C1 segment of cervical spinal cord (tissue), 14 donors: ENCODE data around the gene MCM9.
A peak's percentile ranks its signal among the peaks of the same experiment; 100 is the strongest.

Source experiments
- DNase-seq, 14 donors: peaks; one replicate each; lab custom pipeline; 2025; lab: John Stamatoyannopoulos, UW

Gene MCM9

DNA sequence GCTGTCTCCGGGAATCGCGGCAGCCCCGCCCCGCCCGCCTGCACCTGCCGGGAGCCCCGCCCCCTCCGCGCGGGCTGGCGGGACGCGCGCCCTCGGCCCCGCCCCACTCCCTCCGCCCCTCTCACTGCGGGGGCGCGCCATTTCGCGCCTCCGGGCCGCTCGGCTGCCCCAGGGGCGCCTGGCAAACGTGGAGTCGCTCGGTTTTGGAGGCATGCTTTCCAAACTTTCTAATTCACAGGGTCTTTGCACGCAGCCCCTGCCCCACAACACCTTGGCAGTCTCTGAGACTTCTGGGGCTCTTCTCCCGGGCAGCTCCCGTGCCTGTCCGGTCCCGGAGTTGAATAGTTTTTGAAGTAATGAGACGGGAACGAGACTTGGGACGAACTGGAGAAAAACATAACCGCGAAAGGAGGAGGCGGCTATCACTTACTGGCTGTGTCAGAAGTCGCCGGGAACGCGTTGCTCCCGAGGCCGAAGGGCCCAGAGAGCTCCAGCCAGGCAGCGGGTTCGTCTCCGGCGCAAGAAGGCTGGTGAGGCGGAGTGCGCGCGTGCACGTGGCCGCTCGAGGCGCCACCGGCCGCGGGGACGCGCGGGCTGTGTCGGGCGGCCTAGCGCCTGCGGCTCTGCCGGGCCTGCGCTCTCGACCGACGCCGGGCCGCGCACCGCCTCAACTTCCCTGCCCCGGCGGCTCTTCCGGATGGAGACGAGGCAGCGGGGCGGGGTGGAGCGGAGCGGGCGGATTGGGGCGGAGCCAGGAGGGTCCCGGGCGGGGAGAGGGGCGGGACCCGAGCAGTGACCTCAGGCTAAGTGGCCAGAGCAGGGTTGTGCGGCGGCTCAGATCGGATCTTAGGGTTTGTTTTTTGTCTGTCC, at the start of gene MCM9:
MCM9 (minus strand) TSS at position 699 of the 870 bp plus-strand sequence. CDS start 3,436 bp downstream, outside the sequence.
- peak; percentile 4 to 91 (median 80) for DNase-seq

DNA sequence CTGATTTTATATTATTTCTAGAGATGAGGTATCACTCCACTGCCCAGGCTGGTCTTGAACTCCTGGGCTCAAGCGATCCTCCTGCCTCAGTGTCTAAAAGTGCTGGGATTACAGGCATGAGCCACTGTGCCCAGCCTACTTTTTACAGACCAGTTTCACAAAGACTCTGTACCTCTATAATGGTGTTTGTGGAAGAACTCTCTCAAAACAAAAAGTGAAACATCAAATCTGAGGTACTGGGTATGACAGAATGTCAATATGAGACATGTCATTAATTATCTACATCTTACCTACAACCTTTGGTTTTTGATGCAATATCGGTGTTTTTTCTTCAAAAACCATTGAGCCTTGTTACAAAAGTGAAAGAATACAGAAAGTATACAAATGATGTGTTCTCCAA, 49.4 kb upstream of the MCM9 start:
- no peak for DNase-seq

DNA sequence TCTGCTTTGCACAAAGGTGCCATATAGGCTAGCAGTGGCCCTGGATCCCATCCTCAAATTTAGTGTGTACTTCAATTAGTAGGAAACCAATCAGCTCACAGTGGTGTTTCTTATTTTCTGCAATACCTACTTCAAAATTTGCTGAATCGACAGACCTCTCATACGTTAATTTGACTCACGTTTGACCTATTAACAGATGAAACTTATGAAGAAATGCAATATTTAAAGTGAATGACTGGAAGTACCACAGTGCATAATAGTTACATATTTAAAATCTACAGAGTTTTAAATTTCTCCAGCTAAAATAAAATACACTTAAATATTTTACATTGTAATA, 47.6 kb upstream of the MCM9 start:
- no peak for DNase-seq

DNA sequence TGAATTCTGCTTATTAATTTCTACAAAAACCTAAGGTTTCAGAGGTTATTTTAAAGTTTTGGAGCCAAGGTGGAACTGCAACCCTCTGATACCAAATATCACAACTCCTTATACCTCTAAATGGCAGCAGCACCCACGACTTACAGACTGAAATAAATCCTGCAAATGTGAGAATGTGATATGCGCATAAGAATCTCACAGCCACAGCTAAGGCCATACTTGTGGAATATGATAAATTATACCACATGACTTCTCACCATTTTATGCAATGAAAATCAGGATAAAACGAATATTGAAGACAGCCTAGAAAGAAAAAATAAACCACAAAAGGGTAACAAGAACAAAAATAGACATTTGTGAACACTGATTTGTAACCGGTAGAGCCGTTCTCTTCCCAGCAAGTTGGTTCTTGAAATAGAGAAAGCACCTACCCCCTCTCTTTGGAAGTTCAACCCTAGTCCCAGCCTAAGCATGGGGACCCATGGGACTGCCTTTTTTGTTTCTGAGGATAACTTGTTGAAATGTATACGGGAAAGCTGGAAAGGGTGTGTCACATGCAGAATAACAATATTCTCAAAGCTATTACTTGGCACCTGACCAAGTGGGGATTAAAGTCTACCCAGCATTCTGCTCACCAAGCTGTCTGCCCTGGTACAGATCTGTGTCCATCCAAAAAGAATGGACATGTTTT, 47.1 kb upstream of the MCM9 start:
- peak in 1 of 14 donors; percentile 2 for DNase-seq

DNA sequence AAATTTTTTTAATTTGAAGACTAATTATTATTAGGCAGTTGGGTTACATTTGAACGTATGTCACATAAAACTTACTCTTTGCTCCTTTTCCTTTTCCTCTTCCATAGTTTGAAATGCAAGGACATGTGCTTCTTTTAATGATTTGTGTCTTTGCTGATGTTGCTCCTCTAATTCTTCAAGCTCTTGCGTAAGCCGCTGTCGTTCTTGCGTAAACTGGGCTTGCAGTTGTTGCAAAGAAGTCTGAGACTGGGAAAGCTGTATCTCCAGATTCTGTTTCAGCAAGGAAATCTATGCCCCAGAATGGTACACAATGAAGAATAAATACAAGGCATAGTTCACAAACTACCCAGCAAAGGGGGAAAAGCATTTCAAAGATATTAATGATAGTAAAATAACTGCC, 45.1 kb upstream of the MCM9 start:
- DNase-seq: no peak

DNA sequence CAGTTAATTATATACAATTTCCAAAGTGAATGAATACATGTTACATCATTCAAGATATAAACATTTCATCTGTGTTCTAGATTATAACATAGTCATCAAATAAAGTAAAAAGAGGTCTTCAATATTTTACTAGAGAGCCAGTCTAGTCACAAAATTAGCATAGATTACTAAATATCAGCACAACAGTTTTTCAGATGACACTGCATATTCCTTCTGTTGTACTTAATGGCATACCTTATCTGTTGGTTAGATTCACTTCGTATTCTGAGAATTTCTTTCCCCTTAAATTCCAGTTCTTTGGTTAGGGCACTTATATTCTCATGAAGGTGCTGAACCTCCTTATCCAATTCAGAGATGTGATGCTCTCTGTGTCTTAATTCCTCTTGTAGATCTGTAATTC, 39.8 kb upstream of the MCM9 start:
- DNase-seq: no peak

DNA sequence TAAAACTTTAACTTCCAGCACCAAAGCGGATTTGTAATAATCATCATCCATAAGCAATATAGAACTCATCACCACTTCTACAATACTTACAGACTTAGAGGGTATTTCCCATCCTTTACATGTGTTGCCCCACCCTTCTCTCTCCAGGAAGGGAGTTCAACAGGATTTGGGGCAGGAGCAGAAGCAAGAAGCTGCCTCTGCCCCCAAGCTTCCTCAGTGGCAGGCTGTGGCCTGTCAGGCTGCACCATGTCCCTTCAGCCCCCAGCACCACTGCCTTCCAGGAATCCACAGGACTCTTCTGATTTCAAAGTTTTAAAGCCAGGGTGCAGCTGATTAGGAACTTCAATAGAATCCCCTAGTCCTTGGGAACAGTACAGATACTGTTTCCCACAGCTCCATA, 36.7 kb upstream of the MCM9 start:
- DNase-seq: no peak

DNA sequence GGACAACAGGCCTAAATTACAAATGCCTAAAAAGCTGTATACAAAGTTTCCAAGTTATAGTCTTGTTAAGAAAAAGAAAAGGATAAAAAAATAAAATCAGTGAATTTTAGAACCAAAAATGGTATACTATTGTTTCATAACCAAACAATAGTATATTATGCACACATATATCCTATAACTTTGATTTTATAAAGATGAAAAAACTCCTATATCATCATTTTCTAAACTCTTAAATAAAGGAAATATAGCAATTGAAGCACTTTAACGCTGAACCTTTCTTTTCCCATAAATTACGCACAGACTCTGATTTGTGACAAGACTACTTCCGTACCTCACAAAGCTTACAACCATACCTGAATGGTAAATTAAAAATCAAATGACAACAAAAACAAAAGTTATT, 35.9 kb upstream of the MCM9 start:
- DNase-seq: no peak

DNA sequence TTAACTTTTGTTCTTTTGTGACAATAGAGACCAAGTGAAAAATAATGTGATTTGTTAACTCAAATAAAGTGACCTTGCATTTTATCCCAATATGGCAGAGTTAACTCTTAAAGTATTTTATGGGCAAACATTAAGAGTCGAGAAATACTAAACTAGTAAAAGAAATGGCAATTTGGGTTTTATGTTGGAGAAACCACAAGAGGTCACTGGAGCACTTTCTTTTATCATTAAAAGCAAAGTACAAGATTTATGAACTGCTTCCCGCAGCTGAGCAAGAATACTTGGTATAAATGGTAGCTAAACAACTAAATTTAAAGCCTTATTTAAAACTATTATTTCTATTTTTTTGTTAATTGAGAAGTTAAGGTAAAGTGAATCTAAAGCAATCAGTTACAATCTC, 33.5 kb upstream of the MCM9 start:
- DNase-seq: no peak

DNA sequence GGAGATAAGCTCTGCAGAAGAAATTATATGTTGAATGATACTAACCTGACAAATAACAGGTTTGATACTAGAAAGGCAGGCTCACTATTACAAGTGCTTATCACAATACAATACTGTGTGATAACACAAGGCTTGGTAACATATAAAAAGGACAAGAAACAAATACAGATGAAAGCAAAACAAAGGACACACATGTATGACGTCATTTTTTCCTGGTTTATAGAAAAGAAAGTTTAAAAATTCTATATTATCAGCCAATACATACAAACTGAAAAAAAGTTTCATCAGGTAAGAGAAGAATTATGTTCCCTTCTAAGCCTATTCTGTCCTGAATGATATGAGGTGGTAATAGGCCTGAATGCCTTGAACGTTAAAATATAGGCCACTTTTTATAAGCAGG, 32.3 kb upstream of the MCM9 start:
- DNase-seq: no peak

DNA sequence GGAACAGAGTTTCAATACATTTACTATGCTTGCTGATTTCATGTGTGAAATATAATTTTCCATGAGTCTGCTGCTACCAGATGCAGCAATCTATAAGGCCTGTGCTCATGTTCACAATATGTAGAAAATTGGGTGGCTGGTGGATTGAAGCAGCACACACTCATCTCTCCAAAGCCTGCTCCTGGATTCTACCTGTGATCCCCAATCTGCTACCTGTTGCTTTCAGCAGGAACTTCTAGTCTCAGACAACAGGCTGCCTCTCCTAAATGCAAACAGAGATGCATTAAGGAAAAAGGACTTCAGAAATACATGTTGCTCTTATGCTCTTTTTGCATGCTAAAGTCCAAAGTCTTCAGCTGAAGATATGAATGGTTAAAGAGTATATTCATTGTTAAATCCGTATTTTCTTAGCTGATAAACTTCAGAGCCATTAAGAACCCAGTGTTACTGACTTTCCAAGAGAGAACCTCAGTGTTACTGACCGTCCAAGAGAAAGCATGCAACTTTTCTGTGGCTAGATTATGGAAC, 30.9 kb upstream of the MCM9 start:
- DNase-seq: no peak

DNA sequence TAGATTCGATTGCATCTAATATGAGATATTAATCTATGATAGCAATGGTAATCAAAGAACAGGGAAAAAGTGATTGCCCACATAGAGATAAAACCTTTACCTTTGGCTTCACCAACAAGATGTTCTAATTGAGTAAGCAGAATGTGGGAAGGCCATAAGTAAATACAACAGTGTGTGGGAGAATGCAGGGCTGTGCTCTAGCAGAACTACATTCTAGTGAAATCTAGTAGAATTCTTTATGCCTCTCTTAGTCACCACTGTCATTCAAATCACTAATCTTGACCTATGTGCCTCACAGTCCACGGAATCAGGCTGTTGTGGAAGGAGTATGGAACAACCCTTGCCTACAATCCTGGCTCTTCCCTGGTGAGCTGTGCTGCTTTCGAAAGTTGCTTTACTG, 30.4 kb upstream of the MCM9 start:
- DNase-seq: no peak

DNA sequence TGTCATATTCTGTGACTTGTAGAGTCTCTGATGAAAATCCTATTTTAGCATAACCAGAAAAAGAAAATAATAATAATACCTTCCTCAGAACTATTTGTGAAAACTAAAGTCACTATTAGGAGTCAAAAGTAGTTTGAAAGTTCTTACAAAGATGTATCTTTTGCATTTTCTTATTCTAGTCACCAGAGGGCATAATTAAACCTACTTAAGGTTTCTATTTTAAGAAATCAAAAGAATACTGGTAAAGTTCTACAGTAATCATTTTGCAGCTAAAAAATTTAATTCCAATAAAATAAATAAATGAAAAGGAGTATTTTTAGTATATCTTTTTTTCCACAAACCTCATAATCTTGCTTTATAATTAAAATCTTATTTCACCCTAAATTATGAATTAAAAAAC, 28.0 kb upstream of the MCM9 start:
- no peak for DNase-seq

DNA sequence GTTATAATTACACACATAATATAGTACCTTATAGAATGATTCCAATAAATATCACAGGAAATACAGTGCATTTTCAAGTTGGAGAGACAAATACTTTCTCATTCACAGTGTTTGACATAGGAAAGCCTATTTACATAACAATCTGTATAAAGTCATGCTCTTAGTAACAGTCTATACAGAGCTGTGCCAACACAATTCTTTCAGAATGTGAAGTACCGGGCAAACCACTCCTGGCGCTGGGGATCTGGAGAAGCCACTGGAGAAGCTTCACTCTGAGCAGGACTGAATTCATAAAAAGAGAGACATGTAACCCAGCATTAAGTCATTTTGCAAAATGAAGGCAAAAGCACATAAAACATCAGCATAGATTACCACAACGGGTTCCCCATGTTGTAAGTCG, 24.9 kb upstream of the MCM9 start:
- no peak for DNase-seq

DNA sequence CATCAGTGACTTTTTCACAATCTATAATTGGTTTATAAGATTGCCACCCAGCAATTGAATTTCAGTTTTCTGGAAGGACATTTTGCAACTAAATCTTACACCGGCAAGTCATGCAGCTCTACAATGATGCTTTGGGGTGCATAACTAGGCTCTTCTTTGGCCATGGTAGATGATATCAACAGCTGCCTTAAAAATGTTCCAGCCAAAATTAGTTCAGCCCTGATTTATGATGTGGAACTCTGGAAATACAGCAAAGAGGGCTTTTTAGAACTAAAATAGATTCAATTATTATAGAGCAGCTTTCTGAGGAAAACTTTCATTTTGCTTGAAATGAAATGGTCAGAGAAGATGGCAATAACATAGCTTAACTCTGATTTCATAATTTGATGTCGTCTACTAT, 18.4 kb upstream of the MCM9 start:
- DNase-seq: no peak

DNA sequence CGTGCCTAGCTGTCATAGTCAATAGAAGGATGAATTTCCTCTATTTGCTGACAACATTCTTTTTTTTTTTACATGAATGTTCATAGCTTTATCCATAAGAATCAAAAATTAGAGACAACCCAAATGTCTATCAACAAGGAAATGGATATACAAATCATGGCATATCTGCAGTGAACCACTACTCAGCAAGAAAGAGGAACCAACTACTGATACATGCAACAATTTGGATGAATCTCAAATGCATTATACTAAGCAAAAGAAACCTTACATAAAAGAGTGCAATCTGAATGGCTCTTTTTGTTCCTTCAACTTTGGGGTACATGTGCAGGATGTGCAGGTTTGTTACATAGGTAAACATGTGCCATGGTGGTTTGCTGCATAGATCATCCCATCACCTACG, 17.7 kb upstream of the MCM9 start:
- no peak for DNase-seq

DNA sequence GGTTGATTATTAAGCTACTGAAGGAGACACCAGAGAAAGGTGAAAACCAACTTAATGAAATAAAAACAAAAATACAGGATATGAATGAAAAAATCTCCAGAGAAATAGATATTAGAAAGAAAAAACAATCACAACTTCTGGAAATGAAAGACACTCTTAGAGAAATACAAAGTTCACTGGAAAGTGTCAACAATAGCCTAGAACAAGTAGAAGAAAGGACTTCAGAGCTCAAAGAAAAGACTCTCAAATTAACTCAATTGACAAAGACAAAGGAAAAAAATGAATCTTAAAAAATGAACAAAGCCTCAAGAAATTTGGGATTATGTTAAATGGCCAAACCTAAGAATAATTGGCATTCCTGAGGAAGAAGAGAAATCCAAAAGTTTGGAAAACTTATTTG, 10.3 kb upstream of the MCM9 start:
- no peak for DNase-seq

DNA sequence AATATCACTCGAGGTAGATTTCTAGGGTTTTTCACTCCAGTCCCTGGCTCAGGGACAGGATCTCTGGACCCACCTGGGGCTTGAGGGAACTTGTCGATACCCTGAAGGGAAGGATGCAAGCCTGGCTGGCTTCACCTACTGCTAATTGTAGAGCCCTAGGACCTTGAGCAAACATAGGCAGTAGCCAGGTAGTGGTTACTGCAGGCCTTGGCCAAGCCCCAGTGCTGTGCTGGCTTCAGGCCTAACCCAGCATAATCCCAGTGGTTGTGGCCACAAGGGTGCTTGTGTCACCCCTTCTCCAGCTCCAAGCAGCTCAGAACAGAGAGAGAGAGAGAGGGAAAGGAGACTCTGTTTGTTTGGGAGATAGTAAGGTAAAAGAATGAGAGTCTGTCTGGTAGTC, 5.8 kb upstream of the MCM9 start:
- no peak for DNase-seq

DNA sequence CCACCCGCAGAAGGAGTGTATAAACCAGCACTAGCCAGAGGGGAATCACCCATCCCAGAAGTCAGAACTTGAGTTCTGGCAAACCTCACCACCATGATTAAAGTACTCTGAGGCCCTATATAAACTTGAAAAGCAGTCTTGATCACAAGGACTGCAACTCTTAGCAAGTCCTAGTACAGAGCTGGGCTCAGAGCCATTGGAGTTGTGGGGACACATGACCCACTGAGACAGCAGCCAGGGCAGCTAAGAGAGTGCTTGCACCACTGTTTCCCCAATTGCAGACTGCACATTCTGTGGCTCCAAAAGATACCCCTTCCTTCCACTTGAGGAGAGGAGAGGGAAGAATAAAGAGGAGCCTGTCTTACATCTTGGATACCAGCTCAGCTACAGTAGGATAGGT, 4.7 kb upstream of the MCM9 start:
- DNase-seq: peak in 2 of 14 donors; percentile 11 to 23

DNA sequence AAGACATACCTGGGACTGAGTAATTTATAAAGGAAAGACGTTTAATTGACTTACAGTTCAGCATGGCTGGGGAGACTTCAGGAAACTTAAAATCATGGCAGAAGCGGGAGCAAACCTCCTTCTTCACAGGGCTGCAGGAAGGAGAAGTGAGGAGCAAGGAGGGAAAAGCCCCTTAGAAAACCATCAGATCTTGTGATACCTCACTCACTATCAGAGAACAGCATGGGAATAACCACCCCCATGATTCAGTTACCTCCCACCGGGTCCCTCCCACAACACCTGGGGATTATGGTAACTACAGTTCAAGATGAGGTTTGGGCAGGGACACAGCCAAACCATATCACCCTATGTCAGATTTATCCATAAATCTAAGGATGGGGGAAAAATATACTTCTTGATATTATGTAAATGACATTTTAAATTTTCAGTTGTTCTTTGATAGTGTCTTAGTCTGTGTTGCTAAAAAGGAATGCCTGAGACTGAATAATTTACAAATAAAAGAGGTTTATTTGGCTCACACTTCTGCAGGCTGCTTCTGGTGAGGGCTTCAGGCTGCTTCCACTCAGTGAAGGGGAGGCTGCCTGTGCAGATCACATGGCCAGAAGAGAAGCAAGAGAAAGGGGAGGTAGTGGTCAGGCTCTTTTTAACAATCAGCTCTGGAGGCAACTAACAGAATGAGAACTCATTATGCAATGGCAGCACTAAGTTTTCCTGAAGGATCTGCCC, 1.2 kb upstream of the MCM9 start:
- DNase-seq: no peak

DNA sequence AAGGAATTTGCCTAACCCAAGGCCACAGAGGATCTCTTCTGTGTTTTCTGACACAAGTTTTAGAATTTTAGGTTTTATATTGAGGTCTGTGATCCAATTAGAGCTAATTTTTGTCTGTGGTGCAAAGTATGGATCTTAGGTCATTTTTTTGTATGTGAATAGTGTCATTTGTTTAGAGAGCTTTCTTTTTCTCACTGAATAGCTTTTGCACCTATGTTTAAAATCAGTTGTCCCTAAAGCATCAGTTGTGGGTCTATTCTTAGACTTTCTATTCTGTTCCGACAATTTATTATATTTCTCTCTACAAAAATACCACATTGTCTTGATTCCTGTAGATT, 341 bp upstream of the MCM9 start:
- no peak for DNase-seq

DNA sequence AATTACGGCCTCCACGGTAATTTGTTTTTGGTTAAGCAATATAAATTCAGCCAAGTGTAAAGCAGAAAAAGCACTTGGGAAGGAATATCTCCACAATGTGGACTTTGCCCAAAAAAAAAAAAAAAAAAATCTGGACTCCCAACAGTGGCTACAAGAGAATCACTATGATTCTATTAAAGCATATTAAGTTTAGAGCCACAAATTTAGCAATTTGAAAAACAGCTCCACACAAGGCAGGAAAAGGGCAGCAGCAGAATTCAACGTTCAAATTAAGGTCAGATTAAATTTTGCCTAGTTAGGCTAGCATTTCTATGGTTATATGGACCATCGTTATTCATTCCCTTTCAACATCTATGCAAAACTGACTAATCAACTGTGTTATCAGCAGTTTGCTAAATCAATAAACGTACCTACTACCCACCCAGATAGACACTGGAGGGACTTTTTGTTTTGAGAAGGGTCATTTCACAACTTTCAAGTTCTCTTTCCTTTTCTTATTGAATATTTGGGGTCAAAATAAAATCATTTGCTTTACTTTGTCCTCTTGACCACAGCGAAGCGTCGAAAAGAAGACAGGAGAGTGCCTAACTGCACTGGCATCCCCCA, 1.0 kb downstream of the MCM9 start:
- no peak for DNase-seq
